Upper lobe of left lung (tissue), 6 donors: ENCODE results near the gene CSNK1G2. TPM values are rescaled to one million over a fixed set of nuclear protein-coding genes. Genes with fewer than 3 reads are reported as not detected.

Experiments used
- ATAC-seq, 2 donors: fragments of 200-7000 bp; cut with Tn5 transposase; one replicate each; pipeline ENCODE4 v1.9.1; 2022; ENCODE audit warnings: mild to moderate bottlenecking in 2 of 2, moderate library complexity in 2 of 2; ENCODE audit not compliant: low FRiP score in 2 of 2
- DNase-seq, 2 donors: peaks; one replicate each; pipeline ENCODE4 v3.0.0-alpha.2; 2019 to 2020
- H3K27ac ChIP-seq, 4 donors: fragments of 200-600 bp; sonication (generic); one replicate each; pipeline ENCODE4 v1.5.1; 2016 to 2019
- H3K27me3 ChIP-seq, 4 donors: fragments of 200-600 bp; sonication (generic); one replicate each; pipeline ENCODE4 v1.5.1; 2017 to 2019
- H3K36me3 ChIP-seq, 4 donors: fragments of 200-600 bp; sonication (generic); one replicate each; pipeline ENCODE4 v1.5.1; 2016 to 2019
- H3K4me1 ChIP-seq, 4 donors: fragments of 200-600 bp; sonication (generic); one replicate each; pipeline ENCODE4 v1.5.1; 2018 to 2019
- H3K4me3 ChIP-seq, 4 donors: fragments of 200-600 bp; sonication (generic); one replicate each; pipeline ENCODE4 v1.5.1; 2017 to 2019; ENCODE audit warnings: mild to moderate bottlenecking in 2 of 4, moderate library complexity in 1 of 4
- H3K9me3 ChIP-seq, 4 donors: fragments of 200-600 bp; sonication (generic); one replicate each; pipeline ENCODE4 v1.5.1; 2018 to 2019
- EP300 ChIP-seq, 4 donors: sonication (generic); formaldehyde crosslinking; IDR thresholded peaks; one replicate each; pipeline ENCODE4 v1.5.1; 2017; ENCODE audit warnings: antibody characterized with exemption in 4 of 4, control low read depth in 2 of 4
- POLR2A ChIP-seq, 4 donors: fragments of 450-650 bp; IDR thresholded peaks; one replicate each; pipeline ENCODE4 v1.5.1; 2016 to 2017; ENCODE audit warnings: antibody characterized with exemption in 4 of 4, mild to moderate bottlenecking in 2 of 4
- POLR2AphosphoS5 ChIP-seq, 2 donors: sonication (generic); formaldehyde crosslinking; IDR thresholded peaks; one replicate each; pipeline ENCODE4 v1.5.1; 2017; ENCODE audit warnings: antibody characterized with exemption in 2 of 2
- WGBS, 2 donors: methylation state at CpG; one replicate each; pipeline ENCODE4 v1.1.5; 2017 to 2018; 5-methylcytosine and 5-hydroxymethylcytosine counted together
- total RNA-seq, 6 donors: library from RNA; depleted of rRNA in 4 of 6; stranded (reverse); fragments of >200 nt in 4 of 6; gene quantifications; one replicate each; pipeline versions ENCODE4 v1.1.0 to v1.2.1, GENCODE V29; 2016 to 2021
- TF ChIP-seq, protein P1 (sequence below), 6 experiments: fragments of 450-650 bp in 4 of 6; fragments of 200-600 bp in 2 of 6; sonication (generic) in 2 of 6; IDR thresholded peaks; one replicate each; pipeline ENCODE4 v1.5.1; 2016 to 2019; ENCODE audit warnings: antibody characterized with exemption in 6 of 6
- donor health status: DM: no; HTN: no; CAD: no; lungs with moderate emphysema.
- donor health status: DM: no; HTN: yes; CAD: no; lungs with severe emphysema.

CSNK1G2 gene
- total RNA-seq, 6 donors from 2014 or later = 49.9 to 176 (median 75.4) TPM

- DNase-seq = no peak
- Histone ChIP-seq H3K9me3 (no peaks in the 10 kb centered on the region), H3K4me3 (no peak overlapping the region), H3K36me3 (peaks cover 11 to 68% (median 56%) of the 10 kb centered on the region in 4 donors), H3K27ac (no peak overlapping the region), H3K4me1 (no peaks in the 10 kb centered on the region), H3K27me3 (no peaks in the 10 kb centered on the region)
- no peak for ATAC-seq
- TF ChIP-seq POLR2A (IDR thresholded peaks at IDR 0.05) (no peak), EP300 (IDR thresholded peaks at IDR 0.05) (no peak), POLR2AphosphoS5 (IDR thresholded peaks at IDR 0.05) (no peak)
- TF ChIP-seq, protein P1, sequence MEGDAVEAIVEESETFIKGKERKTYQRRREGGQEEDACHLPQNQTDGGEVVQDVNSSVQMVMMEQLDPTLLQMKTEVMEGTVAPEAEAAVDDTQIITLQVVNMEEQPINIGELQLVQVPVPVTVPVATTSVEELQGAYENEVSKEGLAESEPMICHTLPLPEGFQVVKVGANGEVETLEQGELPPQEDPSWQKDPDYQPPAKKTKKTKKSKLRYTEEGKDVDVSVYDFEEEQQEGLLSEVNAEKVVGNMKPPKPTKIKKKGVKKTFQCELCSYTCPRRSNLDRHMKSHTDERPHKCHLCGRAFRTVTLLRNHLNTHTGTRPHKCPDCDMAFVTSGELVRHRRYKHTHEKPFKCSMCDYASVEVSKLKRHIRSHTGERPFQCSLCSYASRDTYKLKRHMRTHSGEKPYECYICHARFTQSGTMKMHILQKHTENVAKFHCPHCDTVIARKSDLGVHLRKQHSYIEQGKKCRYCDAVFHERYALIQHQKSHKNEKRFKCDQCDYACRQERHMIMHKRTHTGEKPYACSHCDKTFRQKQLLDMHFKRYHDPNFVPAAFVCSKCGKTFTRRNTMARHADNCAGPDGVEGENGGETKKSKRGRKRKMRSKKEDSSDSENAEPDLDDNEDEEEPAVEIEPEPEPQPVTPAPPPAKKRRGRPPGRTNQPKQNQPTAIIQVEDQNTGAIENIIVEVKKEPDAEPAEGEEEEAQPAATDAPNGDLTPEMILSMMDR (IDR thresholded peaks at IDR 0.05) = no peak
- 94 to 97% methylated on average over 6 to 27 of the region's 28 CpGs for WGBS, 2 donors
Measured at GRCh38 chr19:1918975-1919374, 22.0 kb upstream of the CSNK1G2 start.

- TF ChIP-seq EP300 (IDR thresholded peaks at IDR 0.05) (no peak), POLR2A (IDR thresholded peaks at IDR 0.05) (no peak), POLR2AphosphoS5 (IDR thresholded peaks at IDR 0.05) (no peak)
- TF ChIP-seq, protein P1 (IDR thresholded peaks at IDR 0.05) = no peak
- H3K36me3 ChIP-seq = peaks cover 14 to 79% (median 64%) of the 10 kb centered on the region in 4 donors
- no peak for ATAC-seq
- no peak for DNase-seq
- no peaks in the 10 kb centered on the region for H3K9me3 ChIP-seq
- H3K27me3 ChIP-seq = no peaks in the 10 kb centered on the region
- 93% methylated on average over 19 of the region's 19 CpGs; no CpG with 5 or more reads in 1 of the 2 donors for WGBS, 2 donors
- no peak overlapping the region for H3K4me3 ChIP-seq
- no peak overlapping the region for H3K27ac ChIP-seq
- H3K4me1 ChIP-seq = no peaks in the 10 kb centered on the region
Measured at GRCh38 chr19:1920644-1921043, 20.3 kb upstream of the CSNK1G2 start.

- Histone ChIP-seq H3K4me3 (no peak overlapping the region), H3K9me3 (no peaks in the 10 kb centered on the region), H3K27me3 (no peaks in the 10 kb centered on the region), H3K27ac (no peak overlapping the region), H3K4me1 (no peaks in the 10 kb centered on the region), H3K36me3 (peaks cover 14 to 83% (median 64%) of the 10 kb centered on the region in 4 donors)
- TF ChIP-seq EP300 (IDR thresholded peaks at IDR 0.05) = no peak
- no peak for TF ChIP-seq POLR2A (IDR thresholded peaks at IDR 0.05)
- TF ChIP-seq, protein P1 (IDR thresholded peaks at IDR 0.05) = no peak
- TF ChIP-seq POLR2AphosphoS5 (IDR thresholded peaks at IDR 0.05) = no peak
- no peak for ATAC-seq
- DNase-seq = no peak
- WGBS, 2 donors = 98 to 99% methylated on average over 11 to 19 of the region's 19 CpGs
Measured at GRCh38 chr19:1921326-1921725, 19.6 kb upstream of the CSNK1G2 start.

DNA sequence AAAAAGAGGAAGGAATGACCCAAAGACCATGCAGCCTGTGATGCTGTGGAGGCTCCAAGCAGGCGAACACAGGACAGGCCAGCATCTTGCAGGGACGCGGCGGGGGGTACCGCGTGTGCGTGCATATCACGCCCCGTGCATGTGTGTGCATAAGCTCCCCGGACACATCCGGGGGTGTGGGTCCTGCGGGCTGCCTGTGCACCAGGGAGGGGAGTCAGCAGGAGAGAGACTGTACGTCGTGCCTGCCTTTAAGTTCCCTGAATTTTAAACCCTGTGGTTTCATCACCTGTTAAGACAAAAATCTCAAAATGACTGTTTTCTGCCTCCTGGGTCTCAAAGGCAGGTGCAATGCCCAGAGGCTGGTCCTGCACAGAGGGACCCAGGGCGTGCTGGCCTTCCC is 19.1 kb upstream of the CSNK1G2 start:
- TF ChIP-seq, protein P1 (IDR thresholded peaks at IDR 0.05) = no peak
- TF ChIP-seq EP300 (IDR thresholded peaks at IDR 0.05) (no peak), POLR2AphosphoS5 (IDR thresholded peaks at IDR 0.05) (no peak), POLR2A (IDR thresholded peaks at IDR 0.05) (no peak)
- no peak for ATAC-seq
- Histone ChIP-seq H3K4me1 (no peaks in the 10 kb centered on the region), H3K36me3 (peaks cover 14 to 83% (median 64%) of the 10 kb centered on the region in 4 donors), H3K27ac (no peak overlapping the region), H3K4me3 (no peak overlapping the region), H3K27me3 (no peaks in the 10 kb centered on the region), H3K9me3 (no peaks in the 10 kb centered on the region)
- peak in 1 of 2 donors; percentile 70 for DNase-seq
- 87 to 91% methylated on average over 15 of the region's 15 CpGs for WGBS, 2 donors

DNA sequence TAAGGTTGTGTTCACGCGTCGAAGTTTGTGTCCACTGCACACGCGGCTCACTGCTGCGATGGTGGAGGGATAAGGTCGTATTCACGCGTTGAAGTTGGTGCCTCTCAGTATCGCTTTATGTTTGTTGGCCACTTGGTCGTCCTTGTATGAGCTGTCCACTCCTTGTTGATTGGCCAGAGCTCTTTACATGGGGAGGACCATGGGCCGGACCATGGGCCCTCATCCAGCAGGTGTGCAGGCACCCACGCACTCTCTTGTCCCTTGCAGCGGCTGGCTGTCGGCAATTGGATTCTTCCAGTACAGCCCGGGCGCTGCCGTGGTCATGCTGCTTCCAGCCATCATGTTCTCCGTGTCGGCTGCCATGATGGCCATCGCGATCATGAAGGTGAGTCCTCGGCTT is 18.2 kb upstream of the CSNK1G2 start:
- TF ChIP-seq POLR2A (IDR thresholded peaks at IDR 0.05) (no peak), EP300 (IDR thresholded peaks at IDR 0.05) (no peak), POLR2AphosphoS5 (IDR thresholded peaks at IDR 0.05) (no peak)
- TF ChIP-seq, protein P1 (IDR thresholded peaks at IDR 0.05) = no peak
- no peaks in the 10 kb centered on the region for H3K27me3 ChIP-seq
- no peak for DNase-seq
- WGBS, 2 donors = 92 to 96% methylated on average over 21 to 22 of the region's 23 CpGs
- H3K27ac ChIP-seq = no peak overlapping the region
- H3K9me3 ChIP-seq = no peaks in the 10 kb centered on the region
- no peaks in the 10 kb centered on the region for H3K4me1 ChIP-seq
- H3K36me3 ChIP-seq = peaks cover 14 to 75% (median 61%) of the 10 kb centered on the region in 4 donors
- ATAC-seq = no peak
- H3K4me3 ChIP-seq = no peak overlapping the region
